ENCODE measurements around the gene PFKFB1. TPM values are rescaled to one million over a fixed set of nuclear protein-coding genes. Genes with fewer than 3 reads are reported as not detected.

Gene PFKFB1
- total and polyA plus RNA-seq, 2 of the 13 experiments (the other 11 are each of a cell fraction or from before 2014, with no cell fraction given): 1.5 to 2.9 TPM

DNA sequence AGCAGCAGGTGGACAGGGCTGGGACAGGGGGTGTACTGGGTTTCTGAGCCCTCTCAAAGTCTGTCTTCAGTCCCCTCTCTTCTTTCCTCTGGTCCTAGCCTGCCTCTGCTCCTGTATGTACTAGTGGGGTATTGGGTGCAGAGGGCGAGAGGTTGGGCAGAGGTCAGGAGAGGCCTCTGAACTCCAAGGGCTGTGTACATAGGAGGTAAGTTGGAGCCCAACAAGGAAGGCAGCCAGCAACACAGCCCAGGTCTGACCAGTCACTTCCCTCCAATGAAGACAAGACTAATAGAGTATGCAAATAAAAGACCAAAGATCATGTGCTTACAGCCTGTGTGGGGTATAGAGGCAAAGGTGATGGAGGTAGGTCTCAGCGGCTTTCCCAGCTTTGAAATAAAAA, at the start of gene PFKFB1 (continued):
- TF ChIP-seq CHD4 (IDR thresholded peaks at IDR 0.05; ENCODE audit: borderline replicate concordance, low read length): no peak
- TF ChIP-seq, protein P1, sequence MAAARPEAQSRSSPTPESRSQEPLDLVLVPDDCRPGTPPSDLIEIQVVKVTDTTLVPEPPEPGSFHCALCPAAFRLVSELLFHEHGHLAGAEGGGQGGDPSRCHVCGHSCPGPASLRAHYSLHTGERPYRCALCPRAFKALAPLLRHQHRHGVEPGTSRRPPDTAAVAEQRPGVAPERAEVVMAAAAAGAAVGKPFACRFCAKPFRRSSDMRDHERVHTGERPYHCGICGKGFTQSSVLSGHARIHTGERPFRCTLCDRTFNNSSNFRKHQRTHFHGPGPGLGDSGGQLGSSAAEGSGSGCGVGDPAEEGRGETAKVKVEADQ (CRISPR knock-in tag; IDR thresholded peaks at IDR 0.05; ENCODE audit: borderline replicate concordance): peak; percentile 94; the same call in 1 of the 2 replicates
- no peak for TF ChIP-seq MLLT10 (CRISPR knock-in tag; IDR thresholded peaks at IDR 0.05)
- TF ChIP-seq MED13 (CRISPR knock-in tag; IDR thresholded peaks at IDR 0.05): no peak
- TF ChIP-seq EP300 (IDR thresholded peaks at IDR 0.05; ENCODE audit: low read depth in 2 of 2, low read length in 2 of 2): 0 out of 4 replicates have a peak, but pooled peaks of 1 of the 2 experiments have one; percentile 10
- TF ChIP-seq EP300 (CRISPR knock-in tag; IDR thresholded peaks at IDR 0.05; ENCODE audit: borderline replicate concordance): no peak
- TF ChIP-seq RBM39 (IDR thresholded peaks at IDR 0.05; ENCODE audit: low read depth, low read length, poor library complexity, severe bottlenecking): no peak
- TF ChIP-seq HDAC1 (CRISPR knock-in tag; IDR thresholded peaks at IDR 0.05): peak; percentile 47; the same call in 1 of the 2 replicates
- TF ChIP-seq, protein P2, sequence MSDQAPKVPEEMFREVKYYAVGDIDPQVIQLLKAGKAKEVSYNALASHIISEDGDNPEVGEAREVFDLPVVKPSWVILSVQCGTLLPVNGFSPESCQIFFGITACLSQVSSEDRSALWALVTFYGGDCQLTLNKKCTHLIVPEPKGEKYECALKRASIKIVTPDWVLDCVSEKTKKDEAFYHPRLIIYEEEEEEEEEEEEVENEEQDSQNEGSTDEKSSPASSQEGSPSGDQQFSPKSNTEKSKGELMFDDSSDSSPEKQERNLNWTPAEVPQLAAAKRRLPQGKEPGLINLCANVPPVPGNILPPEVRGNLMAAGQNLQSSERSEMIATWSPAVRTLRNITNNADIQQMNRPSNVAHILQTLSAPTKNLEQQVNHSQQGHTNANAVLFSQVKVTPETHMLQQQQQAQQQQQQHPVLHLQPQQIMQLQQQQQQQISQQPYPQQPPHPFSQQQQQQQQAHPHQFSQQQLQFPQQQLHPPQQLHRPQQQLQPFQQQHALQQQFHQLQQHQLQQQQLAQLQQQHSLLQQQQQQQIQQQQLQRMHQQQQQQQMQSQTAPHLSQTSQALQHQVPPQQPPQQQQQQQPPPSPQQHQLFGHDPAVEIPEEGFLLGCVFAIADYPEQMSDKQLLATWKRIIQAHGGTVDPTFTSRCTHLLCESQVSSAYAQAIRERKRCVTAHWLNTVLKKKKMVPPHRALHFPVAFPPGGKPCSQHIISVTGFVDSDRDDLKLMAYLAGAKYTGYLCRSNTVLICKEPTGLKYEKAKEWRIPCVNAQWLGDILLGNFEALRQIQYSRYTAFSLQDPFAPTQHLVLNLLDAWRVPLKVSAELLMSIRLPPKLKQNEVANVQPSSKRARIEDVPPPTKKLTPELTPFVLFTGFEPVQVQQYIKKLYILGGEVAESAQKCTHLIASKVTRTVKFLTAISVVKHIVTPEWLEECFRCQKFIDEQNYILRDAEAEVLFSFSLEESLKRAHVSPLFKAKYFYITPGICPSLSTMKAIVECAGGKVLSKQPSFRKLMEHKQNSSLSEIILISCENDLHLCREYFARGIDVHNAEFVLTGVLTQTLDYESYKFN (CRISPR knock-in tag; conservative IDR thresholded peaks at IDR 0.05): peak; percentile 75
- TF ChIP-seq ZMYM3 (CRISPR knock-in tag; IDR thresholded peaks at IDR 0.05): 0 out of 2 replicates have a peak, but pooled peaks have one; percentile 20
- peak; percentile 73; the same call in 1 of the 2 replicates for TF ChIP-seq HNF4A (CRISPR knock-in tag; IDR thresholded peaks at IDR 0.05)
- no peak for TF ChIP-seq ZNF605 (CRISPR knock-in tag; IDR thresholded peaks at IDR 0.05)
- TF ChIP-seq HOXD1 (CRISPR knock-in tag; IDR thresholded peaks at IDR 0.05): no peak
- TF ChIP-seq PPARG (CRISPR knock-in tag; conservative IDR thresholded peaks at IDR 0.05): 0 out of 2 replicates have a peak, but pooled peaks have one; percentile 10
- TF ChIP-seq ZNF878 (CRISPR knock-in tag; IDR thresholded peaks at IDR 0.05): no peak
- TF ChIP-seq TCF7 (IDR thresholded peaks at IDR 0.05; ENCODE audit: low read depth): no peak
- TF ChIP-seq HOXA5 (CRISPR knock-in tag; IDR thresholded peaks at IDR 0.05): no peak
- no peak for TF ChIP-seq DR1 (CRISPR knock-in tag; IDR thresholded peaks at IDR 0.05)
- TF ChIP-seq ZNF225 (CRISPR knock-in tag; IDR thresholded peaks at IDR 0.05): no peak
- TF ChIP-seq MXD1 (CRISPR knock-in tag; IDR thresholded peaks at IDR 0.05): no peak
- TF ChIP-seq ZNF891 (CRISPR knock-in tag; IDR thresholded peaks at IDR 0.05): no peak
- TF ChIP-seq ADNP (CRISPR knock-in tag; IDR thresholded peaks at IDR 0.05): no peak
- TF ChIP-seq RXRA (CRISPR knock-in tag; IDR thresholded peaks at IDR 0.05): peak; percentile 87; the same call in 1 of the 2 replicates
- TF ChIP-seq, protein P3, sequence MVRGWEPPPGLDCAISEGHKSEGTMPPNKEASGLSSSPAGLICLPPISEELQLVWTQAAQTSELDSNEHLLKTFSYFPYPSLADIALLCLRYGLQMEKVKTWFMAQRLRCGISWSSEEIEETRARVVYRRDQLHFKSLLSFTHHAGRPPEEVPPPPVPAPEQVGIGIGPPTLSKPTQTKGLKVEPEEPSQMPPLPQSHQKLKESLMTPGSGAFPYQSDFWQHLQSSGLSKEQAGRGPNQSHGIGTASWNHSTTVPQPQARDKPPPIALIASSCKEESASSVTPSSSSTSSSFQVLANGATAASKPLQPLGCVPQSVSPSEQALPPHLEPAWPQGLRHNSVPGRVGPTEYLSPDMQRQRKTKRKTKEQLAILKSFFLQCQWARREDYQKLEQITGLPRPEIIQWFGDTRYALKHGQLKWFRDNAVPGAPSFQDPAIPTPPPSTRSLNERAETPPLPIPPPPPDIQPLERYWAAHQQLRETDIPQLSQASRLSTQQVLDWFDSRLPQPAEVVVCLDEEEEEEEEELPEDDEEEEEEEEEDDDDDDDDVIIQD (CRISPR knock-in tag; IDR thresholded peaks at IDR 0.05; ENCODE audit: low read depth): peak; percentile 26; the same call in 1 of the 2 replicates
- no peak for TF ChIP-seq TSC22D2 (CRISPR knock-in tag; IDR thresholded peaks at IDR 0.05; ENCODE audit: borderline replicate concordance)
- TF ChIP-seq ZNF724P (CRISPR knock-in tag; IDR thresholded peaks at IDR 0.05; ENCODE audit: borderline replicate concordance): no peak
- TF ChIP-seq PITX1 (CRISPR knock-in tag; IDR thresholded peaks at IDR 0.05): no peak

Measured in HepG2 (cell line).